GM23338 (cell line): ENCODE results near the gene PDE3B. TPM values are rescaled to one million over a fixed set of nuclear protein-coding genes. Genes with fewer than 3 reads are reported as not detected.

Source experiments
- ATAC-seq: fragments of 200-7000 bp; cut with Tn5 transposase; 3 replicates; pipeline ENCODE4 v1.9.1; 2020
- DNase-seq: peaks from one replicate; pipeline ENCODE4 v3.0.0-alpha.2; 2015; ENCODE audit warnings: low spot score
- H2AFZ ChIP-seq: fragments of 200-600 bp; sonication (generic); 2 replicates; pipeline ENCODE4 v1.8.0; 2016; ENCODE audit warnings: antibody characterized with exemption, mild to moderate bottlenecking, moderate library complexity
- H3F3A ChIP-seq: fragments of 200-600 bp; sonication (generic); replicated peaks from 2 replicates; pipeline ENCODE4 v1.8.0; 2017; ENCODE audit warnings: antibody characterized with exemption, mixed run types, low read depth
- H3K27ac ChIP-seq: fragments of 200-600 bp; sonication (generic); 2 replicates; pipeline ENCODE4 v1.6.1; 2016; ENCODE audit warnings: low read depth
- H3K27me3 ChIP-seq: fragments of 200-600 bp; sonication (generic); 2 replicates; pipeline ENCODE4 v1.8.0; 2016; ENCODE audit warnings: mild to moderate bottlenecking, mixed run types, moderate library complexity; ENCODE audit not compliant: insufficient read depth
- H3K36me3 ChIP-seq: fragments of 200-600 bp; sonication (generic); 2 replicates; pipeline ENCODE4 v1.8.0; 2016; ENCODE audit warnings: mild to moderate bottlenecking; ENCODE audit not compliant: insufficient read depth
- H3K4me1 ChIP-seq: fragments of 200-600 bp; sonication (generic); 2 replicates; pipeline ENCODE4 v1.8.0; 2016; ENCODE audit warnings: mild to moderate bottlenecking, moderate library complexity; ENCODE audit not compliant: insufficient read depth
- H3K4me2 ChIP-seq: fragments of 200-600 bp; sonication (generic); 2 replicates; pipeline ENCODE4 v1.7.1; 2017; ENCODE audit warnings: mixed run types
- H3K4me3 ChIP-seq: fragments of 200-600 bp; sonication (generic); 2 replicates; pipeline ENCODE4 v1.6.1; 2016; ENCODE audit warnings: mixed run types
- H3K79me2 ChIP-seq: fragments of 200-600 bp; sonication (generic); replicated peaks from 2 replicates; pipeline ENCODE4 v1.8.0; 2017; ENCODE audit warnings: mild to moderate bottlenecking; ENCODE audit not compliant: insufficient read depth
- H3K9me2 ChIP-seq: fragments of 200-600 bp; sonication (generic); 2 replicates; pipeline ENCODE4 v1.8.0; 2017; ENCODE audit not compliant: insufficient read depth
- H4K20me1 ChIP-seq: fragments of 200-600 bp; sonication (generic); replicated peaks from 2 replicates; pipeline ENCODE4 v1.8.0; 2017; ENCODE audit warnings: mild to moderate bottlenecking; ENCODE audit not compliant: insufficient read depth
- H3K27ac Mint-ChIP-seq: 2 replicates; pipeline ENCODE4 v1.8.0; 2020; ENCODE audit warnings: inconsistent platforms, mild to moderate bottlenecking, moderate library complexity, mixed read lengths
- H3K27me3 Mint-ChIP-seq: 3 replicates; pipeline ENCODE4 v1.8.0; 2022; ENCODE audit warnings: low read depth, mild to moderate bottlenecking, moderate library complexity, mixed read lengths, inconsistent platforms; ENCODE audit not compliant: insufficient read depth, poor library complexity
- H3K36me3 Mint-ChIP-seq: 3 replicates; pipeline ENCODE4 v1.8.0; 2021; ENCODE audit warnings: low read depth, mild to moderate bottlenecking, inconsistent platforms, moderate library complexity, mixed read lengths
- H3K4me1 Mint-ChIP-seq: 3 replicates; pipeline ENCODE4 v1.8.0; 2020; ENCODE audit warnings: mild to moderate bottlenecking, inconsistent platforms, mixed read lengths
- H3K4me3 Mint-ChIP-seq: 3 replicates; pipeline ENCODE4 v1.8.0; 2021; ENCODE audit warnings: moderate library complexity, mild to moderate bottlenecking, inconsistent platforms, mixed read lengths
- H3K9me3 Mint-ChIP-seq: 3 replicates; pipeline ENCODE4 v1.8.0; 2020; ENCODE audit warnings: moderate library complexity, mild to moderate bottlenecking, inconsistent platforms, mixed read lengths
- CTCF ChIP-seq, 2 experiments: fragments of 200-600 bp in 1 of 2; sonication (generic) in 1 of 2; conservative IDR thresholded peaks; 2 replicates each; pipeline versions ENCODE4 v1.5.1 to v1.6.1; 2016 to 2017; ENCODE audit warnings: antibody characterized with exemption in 2 of 2, low read depth in 2 of 2, mild to moderate bottlenecking in 2 of 2, moderate library complexity in 1 of 2
- EZH2 ChIP-seq: fragments of 200-600 bp; sonication (generic); IDR thresholded peaks from one replicate; pipeline ENCODE4 v1.8.0; 2017; ENCODE audit warnings: antibody characterized with exemption, mild to moderate bottlenecking, low read depth; ENCODE audit not compliant: unreplicated experiment
- EZH2phosphoT487 ChIP-seq: fragments of 200-600 bp; sonication (generic); IDR thresholded peaks from one replicate; pipeline ENCODE4 v1.8.1; 2018; ENCODE audit warnings: antibody characterized with exemption; ENCODE audit not compliant: unreplicated experiment
- JUNB ChIP-seq: IDR thresholded peaks from one replicate; pipeline ENCODE4 v1.6.1; 2016; ENCODE audit warnings: antibody characterized with exemption; ENCODE audit not compliant: unreplicated experiment
- NANOG ChIP-seq: IDR thresholded peaks from 2 replicates; pipeline ENCODE4 v1.6.1; 2016; ENCODE audit warnings: antibody characterized with exemption, borderline replicate concordance
- ZNF331 ChIP-seq: fragments of 250-450 bp; sonication (Bioruptor Pico); IDR thresholded peaks from 2 replicates; pipeline ENCODE4 v1.5.0; 2020; ENCODE audit warnings: low read depth, mild to moderate bottlenecking, moderate library complexity
- ZNF462 ChIP-seq: fragments of 250-450 bp; sonication (Bioruptor Pico); IDR thresholded peaks from 2 replicates; pipeline ENCODE4 v1.5.0; 2020; ENCODE audit warnings: mild to moderate bottlenecking, moderate library complexity
- polyA plus RNA-seq: library from polyadenylated mRNA; unstranded; fragments of >200 nt; fragmentation: Nextera tagmentation; extraction: Ambion mirVana; gene quantifications from 2 replicates; pipeline ENCODE4 v1.2.1, GENCODE V29; 2016
- total RNA-seq: library from RNA; depleted of rRNA; stranded (reverse); fragments of >200 nt; shearing (Covaris generic); gene quantifications from 2 replicates; pipeline ENCODE4 v1.2.3, GENCODE V29; 2014

PDE3B gene
- total and polyA plus RNA-seq, 2 experiments from 2014 or later: 4.3 to 21.3 TPM

- H3K27ac ChIP-seq: no peak overlapping the region
- Mint-ChIP-seq H3K27ac (no peak overlapping the region), H3K4me1 (peaks cover 13% of the 10 kb centered on the region), H3K9me3 (no peaks in the 10 kb centered on the region), H3K27me3 (peaks cover 3% of the 10 kb centered on the region), H3K36me3 (no peaks in the 10 kb centered on the region), H3K4me3 (no peak overlapping the region)
- H3K4me2 ChIP-seq: no peak overlapping the region
- no peak overlapping the region for H2AFZ ChIP-seq
- no peaks in the 10 kb centered on the region for H4K20me1 ChIP-seq
- ATAC-seq (no peak), DNase-seq (no peak)
- no peaks in the 10 kb centered on the region for H3F3A ChIP-seq
- no peak overlapping the region for H3K4me3 ChIP-seq
- H3K9me2 ChIP-seq: no peaks in the 10 kb centered on the region
- TF ChIP-seq EZH2phosphoT487 (no peak), CTCF (conservative IDR thresholded peaks at IDR 0.05; ENCODE audit: low read depth in 2 of 2) (no peak), ZNF331 (no peak), JUNB (no peak), EZH2 (no peak), NANOG (no peak), ZNF462 (CRISPR knock-in tag) (no peak)
- no peaks in the 10 kb centered on the region; the same call in 1 of the 2 replicates for H3K27me3 ChIP-seq
- H3K4me1 ChIP-seq: 0 out of 2 replicates have a peak, but pooled peaks cover 10% of the 10 kb centered on the region
- H3K36me3 ChIP-seq: no peaks in the 10 kb centered on the region
- H3K79me2 ChIP-seq: no peaks in the 10 kb centered on the region
Observed at GRCh38 chr11:14898906-14899305, 255.3 kb downstream of the PDE3B start.
